A673 (cell line): ENCODE data around the gene CASD1. TPM values are rescaled to one million over a fixed set of nuclear protein-coding genes. Genes with fewer than 3 reads are reported as not detected.
A peak's percentile ranks its signal among the peaks of the same experiment; 100 is the strongest.

Experiments used
- BruUV-seq: library from RNA; stranded (reverse); fragments of 400-500 nt; replicated peaks from 2 replicates; lab custom pipeline; 2021; lab: Mats Ljungman, UMichigan
- CTCF ChIA-PET: fragments of 300-600 bp; sonication (Branson Sonifier 250); formaldehyde crosslinking; loops from one replicate; lab custom pipeline; 2022; ENCODE audit warnings: antibody characterized with exemption; lab: Charles Lee
- POLR2A ChIA-PET: fragments of 300-600 bp; sonication (Branson Sonifier 250); formaldehyde crosslinking; loops from one replicate; lab custom pipeline; 2022; ENCODE audit warnings: antibody characterized with exemption; ENCODE audit not compliant: low non-redundant PET; lab: Charles Lee
- DNase-seq: peaks from one replicate; pipeline ENCODE4 v3.0.0-alpha.2; 2015; ENCODE audit warnings: low spot score
- H3K27ac ChIP-seq: fragments of 200-600 bp; sonication (generic); 2 replicates; pipeline ENCODE4 v1.5.1; 2016; ENCODE audit warnings: mixed run types, low read depth, mild to moderate bottlenecking, mixed read lengths, antibody characterized with exemption, low read length; ENCODE audit not compliant: poor library complexity, severe bottlenecking
- H3K27me3 ChIP-seq: fragments of 200-600 bp; sonication (generic); replicated peaks from 2 replicates; pipeline ENCODE4 v1.6.1; 2017; ENCODE audit warnings: mixed run types, low read depth, mild to moderate bottlenecking, mixed read lengths, antibody characterized with exemption, low read length; ENCODE audit not compliant: insufficient read depth, poor library complexity
- H3K36me3 ChIP-seq: fragments of 200-600 bp; sonication (generic); 2 replicates; pipeline ENCODE4 v1.6.1; 2016; ENCODE audit warnings: mixed run types, mild to moderate bottlenecking, mixed read lengths, antibody characterized with exemption, low read length; ENCODE audit not compliant: insufficient read depth, poor library complexity, severe bottlenecking
- H3K4me1 ChIP-seq: fragments of 200-600 bp; sonication (generic); 2 replicates; pipeline ENCODE4 v1.6.1; 2017; ENCODE audit warnings: mixed run types, mild to moderate bottlenecking, mixed read lengths, antibody characterized with exemption, low read length; ENCODE audit not compliant: insufficient read depth, poor library complexity, severe bottlenecking
- H3K4me3 ChIP-seq: fragments of 200-600 bp; sonication (generic); 2 replicates; pipeline ENCODE4 v1.5.1; 2016; ENCODE audit warnings: low read depth, mixed run types, mild to moderate bottlenecking, mixed read lengths, low read length; ENCODE audit not compliant: poor library complexity, severe bottlenecking
- H3K9me3 ChIP-seq: fragments of 200-600 bp; sonication (generic); 2 replicates; pipeline ENCODE4 v1.6.1; 2016; ENCODE audit warnings: mixed run types, low read depth, mild to moderate bottlenecking, mixed read lengths, antibody characterized with exemption, low read length; ENCODE audit not compliant: poor library complexity, severe bottlenecking
- CTCF ChIP-seq: fragments of 300-800, 200-600 bp; sonication (generic); conservative IDR thresholded peaks from 2 replicates; pipeline ENCODE4 v1.5.1; 2017; ENCODE audit warnings: low read depth, mild to moderate bottlenecking, antibody characterized with exemption, low read length, moderate library complexity, mixed read lengths
- EZH2 ChIP-seq: fragments of 200-600 bp; sonication (generic); IDR thresholded peaks from 2 replicates; pipeline ENCODE4 v1.6.1; 2017; ENCODE audit warnings: borderline replicate concordance, low read depth, mild to moderate bottlenecking, mixed read lengths, antibody characterized with exemption, low read length; ENCODE audit not compliant: poor library complexity, severe bottlenecking
- intact Hi-C: fragments of 100-400 bp; cut with micrococcal nuclease; formaldehyde crosslinking; loops from one replicate; pipeline ENCODE4 v1.10.0; 2022; ENCODE audit not compliant: unreplicated experiment
- total RNA-seq: library from RNA; stranded (reverse); gene quantifications from 2 replicates; pipeline ENCODE4 v1.2.3, GENCODE V29; 2021

The CASD1 gene
- total RNA-seq, 1 experiment from 2014 or later = 17.0 TPM

GRCh38 chr7:94510582-94511496, 1.2 kb downstream of the CASD1 start:
- Histone ChIP-seq H3K4me3 (peak overlapping the region; percentile 68), H3K27ac (peak overlapping the region; percentile 99), H3K27me3 (no peaks in the 10 kb centered on the region), H3K4me1 (peaks cover 35% of the 10 kb centered on the region), H3K9me3 (no peaks in the 10 kb centered on the region), H3K36me3 (no peaks in the 10 kb centered on the region)
- TF ChIP-seq CTCF (no peak), EZH2 (no peak)
- BruUV-seq = TSS peak; percentile 52
- ChIA-PET POLR2A (interaction anchor here (0.6 kb wide), 1 partner anchor 809 kb away, joined by 3 read pairs; no protein-coding TSS in a partner anchor), CTCF (no interaction called here)
- intact Hi-C loops = loop anchor here (5.0 kb wide), 1 partner anchor 146 kb away; the partner anchor contains the start of gene SGCE
- DNase-seq = peak; percentile 54

- no peaks in the 10 kb centered on the region for H3K9me3 ChIP-seq
Observed at GRCh38 chr7:94511718-94512117, 2.1 kb downstream of the CASD1 start.

More at GRCh38 chr7:94511718-94512117, 2.1 kb downstream of the CASD1 start:
- no peaks in the 10 kb centered on the region for H3K36me3 ChIP-seq
- no peaks in the 10 kb centered on the region for H3K27me3 ChIP-seq
- ChIA-PET POLR2A (interaction anchor here (0.6 kb wide), 1 partner anchor 260 kb away, joined by 3 read pairs; no protein-coding TSS in a partner anchor), CTCF (no interaction called here)
- TF ChIP-seq CTCF (no peak), EZH2 (no peak)
- no TSS peak for BruUV-seq
- H3K27ac ChIP-seq = no peak overlapping the region
- H3K4me1 ChIP-seq = peaks cover 35% of the 10 kb centered on the region
- DNase-seq = no peak
- H3K4me3 ChIP-seq = no peak overlapping the region
- intact Hi-C loops = loop anchor here (5.0 kb wide), 1 partner anchor 146 kb away; the partner anchor contains the start of gene SGCE
